NCI-H1417 (cell line): ENCODE results near the gene ANO6.

Experiments used
- DNase-seq, 3 experiments: peaks; one replicate each; lab custom pipeline; 2025; lab: John Stamatoyannopoulos, UW

ANO6 gene

DNA sequence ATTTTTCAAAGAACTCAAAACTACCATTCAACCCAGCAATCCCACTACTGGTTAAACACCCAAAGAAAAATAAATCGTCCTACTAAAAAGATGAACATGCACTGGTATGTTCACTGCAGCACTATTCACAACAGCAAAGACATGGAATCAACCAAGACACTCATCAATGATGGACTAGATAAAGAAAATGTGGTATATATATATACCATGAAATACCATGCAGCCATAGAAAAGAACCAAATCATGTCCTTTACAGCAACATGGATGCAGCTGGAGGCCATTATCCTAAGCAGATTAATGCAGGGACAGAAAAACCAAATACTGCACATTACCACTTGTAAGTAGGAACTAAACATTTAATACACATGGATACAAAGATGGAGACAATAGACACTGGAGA, 3.8 kb upstream of the ANO6 start:
- DNase-seq = no peak

- no peak for DNase-seq
Observed at GRCh38 chr12:45213107-45213506, 2.8 kb upstream of the ANO6 start.

- DNase-seq = no peak
Observed at GRCh38 chr12:45214071-45214470, 1.8 kb upstream of the ANO6 start.

DNA sequence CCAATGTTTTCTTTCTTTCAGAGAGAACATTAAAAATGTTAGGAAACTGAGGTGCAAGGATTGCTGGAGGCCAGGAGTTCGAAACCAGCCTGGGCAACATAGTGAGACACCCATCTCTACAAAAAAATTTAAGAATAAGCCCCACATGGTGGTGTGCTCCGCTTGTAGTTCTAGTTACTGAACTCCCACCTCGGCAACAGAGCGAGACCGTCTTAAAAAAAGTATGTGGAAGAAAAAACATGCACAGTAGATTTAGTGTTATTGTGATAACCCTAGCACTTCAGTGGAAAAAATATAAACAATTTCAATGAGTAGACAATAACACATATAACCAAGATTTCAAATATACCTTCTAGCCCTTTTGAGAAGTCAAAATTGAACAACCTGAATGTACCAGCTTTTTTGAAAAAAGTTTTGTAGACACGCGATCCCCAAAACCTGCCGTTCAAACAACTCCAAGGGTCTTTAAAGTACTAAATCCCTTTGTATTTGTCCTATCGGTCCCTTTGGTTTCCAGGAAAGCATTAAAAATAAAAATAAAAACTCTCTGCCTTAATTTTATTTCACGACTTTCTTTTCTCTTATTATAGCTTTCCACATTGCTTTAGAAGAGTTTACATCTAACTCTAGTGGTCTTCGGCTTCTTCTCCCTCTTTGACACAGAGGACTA, 1.0 kb upstream of the ANO6 start:
- peak in 1 of 3 experiments; percentile 57 for DNase-seq

GRCh38 chr12:45216230-45216982, 511 bp downstream of the ANO6 start:
- DNase-seq = peak; percentile 44 to 92 (median 90)

GRCh38 chr12:45216983-45217485, 1.1 kb downstream of the ANO6 start:
- peak in 2 of 3 experiments; percentile 60 to 76 for DNase-seq

DNA sequence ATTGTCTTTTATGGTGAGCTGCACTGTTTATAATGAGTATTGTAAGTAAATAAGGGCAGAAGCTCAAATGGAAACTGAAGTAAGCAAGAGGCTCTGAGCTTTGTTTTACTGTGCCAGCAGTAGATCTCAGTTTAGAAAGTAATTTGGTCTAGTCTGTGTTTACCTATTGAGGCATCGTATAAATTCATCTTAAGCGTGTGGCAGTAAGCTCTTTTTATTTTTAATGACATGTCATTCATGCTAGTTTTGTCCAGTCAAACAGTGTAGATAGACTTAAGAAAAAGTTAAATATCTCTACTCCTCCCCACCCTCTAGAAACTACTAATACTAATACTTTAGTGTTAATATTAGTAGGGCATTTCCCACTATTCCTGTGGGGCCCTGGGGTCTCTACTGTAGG, 2.0 kb downstream of the ANO6 start:
- DNase-seq = peak in 1 of 3 experiments; percentile 72

- no peak for DNase-seq
Observed at GRCh38 chr12:45219621-45220020, 3.7 kb downstream of the ANO6 start.

DNA sequence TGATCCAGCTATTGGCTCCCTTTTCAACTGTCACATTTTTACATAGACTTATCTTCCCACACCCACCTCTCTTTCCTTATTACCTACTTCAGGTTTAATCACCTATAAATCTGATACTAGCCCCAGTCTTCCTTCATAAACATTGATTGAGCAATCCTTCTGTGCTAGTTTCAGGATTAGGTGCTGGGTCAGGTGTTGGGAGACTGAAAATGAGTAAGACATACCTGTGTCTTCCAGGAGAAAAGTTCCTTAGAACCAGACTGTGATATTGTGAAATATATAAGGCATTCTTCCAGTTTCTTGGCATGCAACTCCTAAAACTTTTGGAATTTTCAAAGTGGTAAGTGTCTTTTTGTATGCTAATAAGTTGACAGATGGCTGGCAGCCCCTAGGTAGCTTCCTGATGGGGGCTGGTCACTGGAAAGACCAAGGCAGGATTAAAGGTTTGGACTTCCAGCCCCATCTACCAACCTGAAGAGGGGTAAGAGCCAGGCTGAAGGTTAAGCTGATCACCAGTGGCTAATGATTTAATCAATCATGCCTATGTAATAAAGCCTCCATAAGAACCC, 4.6 kb downstream of the ANO6 start:
- no peak for DNase-seq

DNA sequence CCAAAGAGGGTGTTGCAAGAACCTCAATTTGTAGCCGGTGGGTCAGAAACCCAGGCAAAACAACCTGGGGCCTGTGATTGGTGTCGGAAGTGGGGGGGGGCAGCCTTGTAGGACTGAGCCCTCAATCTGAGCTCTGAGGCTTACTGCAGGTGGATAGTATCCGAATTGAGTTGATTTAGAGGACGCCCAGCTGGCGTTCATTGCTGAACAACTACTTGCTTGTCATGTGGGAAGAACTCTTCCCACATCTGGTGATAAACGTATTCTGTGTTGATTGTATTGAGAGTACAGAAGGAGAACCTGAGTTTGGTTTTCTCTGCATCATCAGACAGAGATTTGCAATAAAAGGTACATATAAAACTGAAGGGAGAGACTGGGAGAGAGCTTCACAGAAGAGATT, 5.1 kb downstream of the ANO6 start:
- DNase-seq = no peak

- DNase-seq = no peak
Observed at GRCh38 chr12:45223868-45224267, 8.0 kb downstream of the ANO6 start.

DNA sequence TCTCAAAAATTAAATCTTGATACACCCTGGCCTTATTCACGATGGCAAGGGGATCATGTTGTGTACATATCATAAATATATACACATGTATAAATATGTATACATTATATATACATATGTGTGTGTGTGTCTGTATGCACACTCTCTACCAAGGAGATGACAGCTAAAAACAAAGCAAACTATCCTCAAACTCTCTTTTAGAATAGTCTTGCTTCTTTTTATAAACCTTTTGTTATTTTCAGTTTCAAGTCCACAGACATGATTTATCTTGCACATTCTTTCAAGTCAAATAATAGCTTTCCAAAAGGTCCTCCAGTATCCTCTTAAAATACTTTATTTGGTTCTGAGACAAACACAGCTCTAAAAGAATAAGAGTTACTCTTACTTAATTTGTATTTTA, 8.4 kb downstream of the ANO6 start:
- DNase-seq = no peak

GRCh38 chr12:45226021-45226420, 10.1 kb downstream of the ANO6 start:
- no peak for DNase-seq

DNA sequence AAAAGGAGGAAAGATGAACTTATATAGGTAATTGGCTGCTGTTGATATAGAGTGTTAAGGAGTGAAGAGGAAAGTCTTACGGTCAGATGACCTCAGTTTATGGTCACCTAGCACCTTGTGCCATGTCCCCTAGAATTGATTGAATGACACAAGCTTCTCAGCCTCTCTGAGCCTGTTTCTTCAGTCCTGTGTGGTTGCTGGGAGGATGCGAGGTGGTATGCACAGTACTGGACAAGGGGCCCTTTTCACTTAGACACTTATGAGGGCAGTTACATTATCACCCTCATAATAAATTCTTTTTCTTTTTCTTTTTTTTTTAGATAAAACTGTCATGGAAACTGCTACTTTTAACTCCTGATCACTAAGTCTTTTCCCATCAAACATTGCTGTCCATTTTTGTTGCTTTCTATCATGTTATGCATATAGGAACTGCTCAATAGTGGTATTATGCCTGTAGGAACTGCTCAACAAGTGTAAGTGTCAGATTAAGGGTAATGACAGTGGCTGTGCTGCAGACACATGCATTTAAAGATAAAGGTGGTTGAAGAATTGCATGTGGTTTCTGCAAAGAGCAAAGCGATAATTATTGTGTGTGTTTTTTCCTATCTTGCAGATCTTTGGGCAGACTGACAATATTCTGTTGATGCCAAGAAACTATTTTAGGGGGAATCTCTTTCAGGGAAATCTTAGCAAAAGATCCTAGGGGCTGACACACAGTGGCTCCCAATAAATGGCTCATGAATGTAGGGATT, 11.6 kb downstream of the ANO6 start:
- DNase-seq = no peak

- DNase-seq = peak in 2 of 3 experiments; percentile 37 to 43
Observed at GRCh38 chr12:45231515-45232145, 15.7 kb downstream of the ANO6 start.

DNA sequence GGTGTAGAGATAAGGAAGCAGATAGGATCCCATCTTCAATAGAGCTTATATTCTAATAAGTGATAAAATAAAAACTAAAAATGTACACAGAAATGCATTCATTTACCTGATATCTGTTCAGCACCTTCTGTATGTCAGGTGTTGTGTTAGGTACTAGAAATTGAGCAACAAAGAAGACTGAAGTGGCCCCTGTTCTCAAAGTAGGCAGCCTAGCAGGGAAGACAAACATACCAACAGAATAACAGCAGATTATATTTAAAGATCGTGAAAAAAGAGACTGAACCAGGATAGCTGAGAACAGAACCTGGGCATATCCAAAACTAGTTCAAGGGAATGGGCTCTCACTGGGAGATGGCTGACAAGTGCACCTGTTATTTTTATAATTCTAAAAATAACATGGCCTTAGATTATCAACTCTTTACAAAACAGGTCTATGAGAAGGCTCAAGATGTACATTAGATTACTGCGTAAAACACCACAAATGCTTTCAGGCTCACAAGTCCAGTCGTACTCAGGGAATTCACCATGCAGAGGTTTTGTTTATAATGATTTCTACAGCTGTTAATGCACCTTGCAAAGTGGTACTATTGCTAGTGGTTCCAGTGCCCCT, 16.4 kb downstream of the ANO6 start:
- peak in 1 of 3 experiments; percentile 40 for DNase-seq

DNA sequence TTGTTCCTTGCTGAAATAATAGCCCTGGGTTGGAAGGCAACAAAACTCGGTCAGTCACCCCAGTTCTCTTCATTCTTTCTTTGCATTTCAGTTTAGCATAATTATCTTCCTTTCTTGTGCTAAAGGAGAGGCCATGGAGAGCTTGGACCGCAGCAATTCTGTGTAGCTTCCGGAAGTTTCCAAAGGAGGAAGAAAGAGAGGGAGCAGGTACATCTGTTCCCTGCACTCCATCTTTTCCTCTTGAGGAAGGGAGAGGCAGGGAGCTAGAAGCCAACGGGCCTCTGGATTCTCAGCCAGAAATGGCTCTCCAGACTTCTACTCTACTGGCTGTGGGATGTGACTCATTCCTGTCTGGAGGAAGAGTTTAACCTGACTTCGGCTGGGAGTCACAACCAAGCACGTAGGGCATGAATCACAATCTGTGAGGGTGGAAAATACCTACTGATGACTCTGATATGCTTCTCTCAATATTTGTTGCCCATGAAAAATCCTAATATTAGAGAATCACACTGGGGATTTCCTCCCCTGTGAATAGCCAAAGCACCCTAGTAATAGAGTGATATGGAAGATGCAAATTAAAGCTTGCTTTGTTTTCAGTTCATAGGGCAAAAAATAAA, 17.0 kb downstream of the ANO6 start:
- DNase-seq = no peak

- no peak for DNase-seq
Observed at GRCh38 chr12:45234139-45234865, 18.4 kb downstream of the ANO6 start.

GRCh38 chr12:45235087-45236025, 19.5 kb downstream of the ANO6 start:
- DNase-seq = peak in 1 of 3 experiments; percentile 7
